Esophagus (tissue), 2 donors: Measurements from ENCODE around the gene HDAC10. TPM values are rescaled to one million over a fixed set of nuclear protein-coding genes. Genes with fewer than 3 reads are reported as not detected.
A peak's percentile ranks its signal among the peaks of the same experiment; 100 is the strongest.

Experiments
- H3K27ac ChIP-seq, 2 donors: one replicate each; pipeline ENCODE4 v1.5.1; 2013; ENCODE audit warnings: low read depth in 2 of 2, mild to moderate bottlenecking in 2 of 2, inconsistent platforms in 1 of 2, low read length in 1 of 2, moderate library complexity in 1 of 2
- H3K27me3 ChIP-seq, 2 donors: one replicate each; pipeline ENCODE4 v1.6.1; 2013; ENCODE audit warnings: low read length in 2 of 2, control low read depth in 1 of 2, mild to moderate bottlenecking in 1 of 2; ENCODE audit not compliant: insufficient read depth in 2 of 2, control insufficient read depth in 1 of 2
- H3K36me3 ChIP-seq, 2 donors: one replicate each; pipeline ENCODE4 v1.6.1; 2013; ENCODE audit warnings: low read length in 1 of 2; ENCODE audit not compliant: control insufficient read depth in 2 of 2, insufficient read depth in 2 of 2
- H3K4me1 ChIP-seq, 2 donors: one replicate each; pipeline ENCODE4 v1.6.1; 2013; ENCODE audit warnings: low read length in 1 of 2; ENCODE audit not compliant: control insufficient read depth in 2 of 2, insufficient read depth in 2 of 2
- H3K4me3 ChIP-seq, 2 donors: one replicate each; pipeline ENCODE4 v1.5.1; 2013; ENCODE audit warnings: low read length in 2 of 2, mild to moderate bottlenecking in 2 of 2, low read depth in 1 of 2, moderate library complexity in 1 of 2
- H3K9me3 ChIP-seq, 2 donors: one replicate each; pipeline ENCODE4 v1.6.1; 2013; ENCODE audit warnings: mild to moderate bottlenecking in 2 of 2, low read depth in 1 of 2, low read length in 1 of 2, moderate library complexity in 1 of 2; ENCODE audit not compliant: control insufficient read depth in 2 of 2, insufficient read depth in 1 of 2
- WGBS, 2 donors: extraction: QIAGEN DNeasy Blood & Tissue Kit; methylation state at CpG; one replicate each; pipeline ENCODE4 v1.1.7; 2013; 5-methylcytosine and 5-hydroxymethylcytosine counted together
- polyA plus RNA-seq, 2 donors: library from polyadenylated mRNA; stranded (reverse); fragments of 200-250 nt; gene quantifications; one replicate each; pipeline ENCODE4 v1.2.3, GENCODE V29; 2013
- donor health status: healthy with polysubstance abuse.
- donor health status: Bipolar disorder and iron deficiency.

Gene HDAC10
- polyA plus RNA-seq, 2 donors: 22.0 to 42.4 TPM

DNA sequence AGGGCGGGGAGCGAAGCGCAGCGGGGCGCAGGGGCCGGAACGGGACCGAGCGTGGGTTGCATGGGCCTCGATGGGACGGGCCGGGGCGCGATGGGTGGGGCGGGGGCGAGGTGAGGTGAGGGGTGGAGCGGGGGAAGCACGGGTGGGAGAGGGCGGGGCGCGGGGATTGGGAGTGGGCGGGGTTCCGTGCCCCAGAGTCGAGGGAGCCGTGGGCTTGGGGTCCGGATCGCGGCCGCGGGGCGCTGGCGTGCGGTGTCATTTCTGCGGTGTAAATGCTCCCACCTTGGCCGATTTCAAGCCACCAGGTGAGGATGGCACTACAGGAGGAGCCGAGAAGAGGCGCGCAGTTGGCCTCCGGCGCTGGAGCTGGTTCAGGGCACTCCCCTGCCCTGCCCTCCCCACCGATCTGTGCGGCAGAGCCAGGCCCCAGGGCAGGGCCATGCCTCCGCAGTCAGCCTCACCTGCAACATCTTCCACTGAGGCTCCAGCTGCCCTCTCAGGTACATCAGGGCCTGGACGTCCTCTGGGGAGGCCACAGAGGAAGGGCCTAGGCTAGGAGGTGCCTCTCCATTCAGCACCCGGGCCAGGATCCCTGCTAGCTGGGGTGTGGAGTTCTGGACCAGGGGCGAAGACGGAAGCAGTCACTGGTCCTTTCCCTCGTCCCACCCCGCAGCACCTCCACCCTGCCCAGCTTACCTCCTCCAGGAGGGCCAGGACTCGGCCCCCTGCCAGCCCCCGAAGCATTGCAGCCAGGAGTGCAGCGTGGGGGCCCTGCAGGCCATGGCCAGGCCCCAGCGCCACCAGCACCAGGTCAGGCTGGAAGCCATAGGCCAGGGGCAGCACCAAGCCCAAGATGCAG, 5.6 kb downstream of the HDAC10 start:
- WGBS, 2 donors: 10 to 11% methylated on average over 44 to 53 of the region's 53 CpGs
- Histone ChIP-seq H3K36me3 (peaks cover 0 to 24% of the 10 kb centered on the region in 2 donors), H3K9me3 (no peaks in the 10 kb centered on the region), H3K27me3 (no peaks in the 10 kb centered on the region), H3K27ac (peak overlapping the region; percentile 96), H3K4me1 (peaks cover 17 to 31% of the 10 kb centered on the region in 2 donors), H3K4me3 (peak overlapping the region; percentile 77 to 82)

DNA sequence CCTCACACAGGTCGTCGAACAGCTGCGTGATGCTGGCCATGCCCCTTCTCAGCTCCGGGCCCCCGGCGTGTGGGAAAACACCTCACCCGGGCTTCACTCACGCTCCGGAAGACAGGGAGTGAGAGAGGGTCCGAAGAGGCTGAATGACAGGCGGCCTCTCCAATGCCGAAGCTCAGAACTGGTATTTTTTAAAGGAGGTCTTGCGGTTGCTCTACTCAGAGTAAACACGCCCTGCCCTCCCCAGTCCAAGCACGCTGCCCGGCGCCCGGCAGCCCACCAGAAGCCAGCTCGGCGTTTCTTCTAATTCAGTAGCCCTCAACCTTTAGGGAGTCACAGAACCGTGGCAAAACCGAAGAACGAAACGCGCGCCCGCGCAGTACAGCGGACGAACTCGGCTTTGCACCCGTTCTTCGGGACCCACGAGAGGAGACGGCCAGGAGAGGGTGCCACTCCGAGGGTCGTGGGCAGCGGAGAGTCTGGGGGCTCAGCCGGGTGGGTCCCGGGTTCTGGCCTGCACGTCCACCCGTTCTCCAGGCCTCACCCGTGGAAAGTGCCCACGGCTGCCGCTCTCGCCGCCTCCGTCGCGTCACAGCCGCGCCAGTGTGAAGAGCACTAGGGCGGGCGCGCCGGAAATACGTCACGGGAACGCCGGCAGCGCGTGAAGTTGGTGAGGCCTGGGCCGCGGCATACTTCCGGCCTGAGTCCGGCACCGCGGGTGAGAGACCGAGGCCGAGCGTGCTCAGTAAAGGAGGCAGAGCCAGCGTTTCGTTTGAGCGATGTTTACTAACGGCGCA, 6.4 kb downstream of the HDAC10 start, which contains the start of gene TUBGCP6:
TUBGCP6 (minus strand) TSS at position 604 of the 794 bp plus-strand sequence; CDS start at position 40, 564 bp downstream.
- 0 to 1% methylated on average over 76 of the region's 76 CpGs for WGBS, 2 donors
- H3K27ac ChIP-seq: peak within 1 kb of the TSS; percentile 96
- peak within 1 kb of the TSS; percentile 77 to 82 for H3K4me3 ChIP-seq
- H3K4me1 ChIP-seq: peaks cover 13 to 23% of the 10 kb centered on the region in 2 donors
- no peaks in the 10 kb centered on the region for H3K27me3 ChIP-seq
- no peaks in the 10 kb centered on the region for H3K9me3 ChIP-seq
- peaks cover 5 to 30% of the 10 kb centered on the region in 2 donors for H3K36me3 ChIP-seq

DNA sequence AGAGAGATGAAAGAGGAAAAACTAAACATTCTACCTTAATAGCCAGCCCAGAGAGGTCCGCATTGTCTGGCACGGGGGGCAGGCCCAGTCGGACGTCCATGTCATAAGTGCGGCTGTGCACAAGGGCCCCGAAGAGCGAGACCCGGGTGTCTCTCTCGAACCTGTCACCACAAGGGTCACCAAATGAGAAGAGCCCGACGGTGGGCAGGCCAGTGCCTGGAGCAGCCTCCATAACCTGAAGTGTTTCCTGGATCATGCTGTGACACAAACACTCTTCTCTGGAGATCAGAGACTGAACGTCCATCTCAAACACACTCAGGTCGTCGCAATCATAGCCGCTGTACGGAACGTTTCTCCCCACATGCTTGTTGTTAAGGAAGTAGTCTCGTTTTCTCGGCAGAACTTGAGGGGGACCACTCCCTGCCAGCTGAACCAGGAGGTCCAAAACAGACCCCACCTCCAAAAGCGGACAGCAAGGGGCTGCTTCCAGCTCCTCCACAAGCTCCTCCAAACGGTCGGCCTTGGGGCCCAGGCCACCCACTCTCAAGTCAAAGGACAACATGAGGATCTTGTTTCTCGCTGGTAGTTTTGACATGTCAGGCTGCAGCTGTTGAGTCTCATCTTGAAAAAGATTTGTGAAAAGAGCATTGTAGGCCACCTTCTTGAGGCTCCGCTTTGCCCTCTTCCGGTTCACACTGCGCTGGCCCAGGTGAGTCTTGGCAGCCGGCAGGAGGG, 7.2 kb downstream of the HDAC10 start:
- no peaks in the 10 kb centered on the region for H3K27me3 ChIP-seq
- peak overlapping the region; percentile 96 for H3K27ac ChIP-seq
- peaks cover 13 to 21% of the 10 kb centered on the region in 2 donors for H3K4me1 ChIP-seq
- 14 to 15% methylated on average over 27 of the region's 27 CpGs for WGBS, 2 donors
- no peaks in the 10 kb centered on the region for H3K9me3 ChIP-seq
- peak overlapping the region; percentile 77 to 82 for H3K4me3 ChIP-seq
- peaks cover 9 to 31% of the 10 kb centered on the region in 2 donors for H3K36me3 ChIP-seq

DNA sequence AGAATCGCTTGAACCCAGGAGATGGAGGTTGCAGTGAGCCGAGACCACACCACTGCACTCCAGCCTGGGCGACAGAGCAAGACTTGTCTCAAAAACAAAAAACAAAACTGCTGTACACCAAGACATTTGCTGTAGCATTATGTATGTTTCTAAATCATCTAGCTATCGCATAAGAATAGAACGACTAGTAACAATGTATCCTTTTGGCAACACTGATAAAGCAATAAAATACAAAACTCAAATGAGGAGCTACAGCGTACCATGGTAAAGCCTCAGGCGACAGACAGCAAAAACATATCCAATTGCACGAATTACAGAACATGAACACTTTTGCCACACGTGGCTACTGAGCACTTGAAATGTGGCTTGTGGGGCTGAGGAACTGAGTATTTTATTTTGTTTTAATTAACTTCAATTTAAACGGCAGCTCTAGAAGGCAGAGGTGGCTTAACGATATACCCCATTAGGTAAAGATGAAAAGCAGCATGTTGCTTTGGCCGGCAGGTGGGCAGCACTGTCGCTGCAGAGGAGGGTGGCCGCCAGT, 8.6 kb downstream of the HDAC10 start:
- Histone ChIP-seq H3K4me3 (peak overlapping the region in 1 of 2 donors; percentile 25), H3K9me3 (no peaks in the 10 kb centered on the region), H3K36me3 (peaks cover 9 to 22% of the 10 kb centered on the region in 2 donors), H3K4me1 (peaks cover 11 to 17% of the 10 kb centered on the region in 2 donors), H3K27me3 (no peaks in the 10 kb centered on the region), H3K27ac (no peak overlapping the region)
- 52 to 56% methylated on average over 14 of the region's 14 CpGs for WGBS, 2 donors

DNA sequence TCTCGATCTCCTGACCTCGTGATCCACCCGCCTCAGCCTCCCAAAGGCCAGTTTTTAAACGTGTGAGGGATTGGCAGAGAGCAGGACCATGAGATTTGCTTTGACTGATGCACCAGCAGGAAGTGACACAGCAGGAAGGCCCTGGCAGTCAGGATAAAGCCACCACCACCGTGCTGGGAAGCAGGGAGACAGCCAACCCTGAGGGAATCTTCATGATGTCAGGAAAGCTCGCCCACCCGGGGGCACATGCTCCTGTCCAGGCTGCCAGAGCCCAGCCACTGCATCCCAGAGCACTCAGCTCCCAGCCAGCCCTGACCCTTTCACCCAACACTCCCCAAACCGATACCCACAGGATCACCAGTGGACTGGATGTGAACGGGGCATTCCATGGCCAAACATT, 12.3 kb downstream of the HDAC10 start:
- peaks cover 9 to 21% of the 10 kb centered on the region in 2 donors for H3K36me3 ChIP-seq
- WGBS, 2 donors: 89 to 94% methylated on average over 9 of the region's 9 CpGs

DNA sequence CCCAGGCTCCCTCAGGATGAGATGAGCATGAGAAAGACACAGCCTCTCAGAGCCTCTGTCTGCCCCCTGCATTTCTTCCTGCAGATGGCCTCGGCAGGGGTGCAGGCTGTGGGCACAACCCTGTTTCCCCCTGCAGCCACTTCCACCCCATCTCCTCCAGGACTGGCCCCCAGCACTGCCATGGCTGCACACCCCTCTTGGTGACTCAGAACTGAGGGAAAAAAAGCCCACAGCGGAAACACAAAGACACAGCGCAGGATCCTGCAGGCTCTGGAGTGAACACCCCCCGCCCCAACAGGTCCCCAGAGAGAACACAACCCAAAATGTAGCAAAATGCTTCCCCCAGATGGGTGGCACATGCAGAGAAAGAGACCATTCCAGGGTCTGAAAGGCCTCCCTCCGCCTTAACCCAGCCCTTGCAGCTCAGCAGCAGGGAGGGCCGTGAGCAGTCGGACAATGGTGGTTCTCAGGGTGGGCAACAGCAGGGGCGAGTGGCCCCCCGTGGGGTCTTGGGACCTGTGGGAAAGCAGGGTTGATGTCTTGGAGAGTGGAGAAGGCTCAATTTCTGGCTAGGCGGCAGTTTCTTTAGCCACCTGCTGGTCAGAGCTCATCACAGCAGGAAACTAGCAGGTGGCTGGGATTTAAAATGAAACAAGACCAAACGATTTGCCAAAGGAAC, 14.2 kb downstream of the HDAC10 start:
- peaks cover 9 to 29% of the 10 kb centered on the region in 2 donors for H3K36me3 ChIP-seq
- 71% methylated on average over 11 of the region's 11 CpGs for WGBS, 2 donors
- H3K9me3 ChIP-seq: no peaks in the 10 kb centered on the region
- H3K27me3 ChIP-seq: no peaks in the 10 kb centered on the region
- peaks cover 0 to 10% of the 10 kb centered on the region in 2 donors for H3K4me1 ChIP-seq
- no peak overlapping the region for H3K27ac ChIP-seq
- H3K4me3 ChIP-seq: no peak overlapping the region

More for the DNA sequence above, 12.3 kb downstream of the HDAC10 start:
- Histone ChIP-seq H3K4me1 (peaks cover 3 to 14% of the 10 kb centered on the region in 2 donors), H3K4me3 (no peak overlapping the region), H3K9me3 (no peaks in the 10 kb centered on the region), H3K27ac (no peak overlapping the region), H3K27me3 (no peaks in the 10 kb centered on the region)

DNA sequence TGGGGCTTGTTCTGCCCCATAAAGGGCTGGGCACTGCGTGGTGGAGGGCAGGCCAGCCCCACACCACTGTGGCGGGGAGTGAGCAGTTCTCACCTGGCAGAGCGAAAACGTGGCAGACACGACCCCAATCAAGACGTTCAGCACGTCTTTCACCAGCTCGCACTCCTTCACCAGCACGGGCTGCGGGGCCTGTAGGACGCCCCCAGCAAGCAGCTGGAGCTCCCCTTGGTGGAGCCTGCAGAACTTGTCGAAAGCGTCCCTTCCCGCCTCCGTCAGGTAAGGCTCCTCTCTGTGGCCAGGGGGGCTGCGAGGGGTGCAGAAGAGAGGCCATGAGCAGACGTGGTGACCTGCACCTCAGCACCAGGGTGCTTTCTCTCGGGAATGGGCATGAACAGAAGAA, 17.8 kb downstream of the HDAC10 start:
- Histone ChIP-seq H3K27ac (no peak overlapping the region), H3K36me3 (peaks cover 4 to 29% of the 10 kb centered on the region in 2 donors), H3K9me3 (no peaks in the 10 kb centered on the region), H3K4me3 (no peak overlapping the region), H3K4me1 (peaks cover 0 to 10% of the 10 kb centered on the region in 2 donors), H3K27me3 (no peaks in the 10 kb centered on the region)
- whole genome bisulfite sequencing, 2 donors: 91% methylated on average over 18 of the region's 18 CpGs

DNA sequence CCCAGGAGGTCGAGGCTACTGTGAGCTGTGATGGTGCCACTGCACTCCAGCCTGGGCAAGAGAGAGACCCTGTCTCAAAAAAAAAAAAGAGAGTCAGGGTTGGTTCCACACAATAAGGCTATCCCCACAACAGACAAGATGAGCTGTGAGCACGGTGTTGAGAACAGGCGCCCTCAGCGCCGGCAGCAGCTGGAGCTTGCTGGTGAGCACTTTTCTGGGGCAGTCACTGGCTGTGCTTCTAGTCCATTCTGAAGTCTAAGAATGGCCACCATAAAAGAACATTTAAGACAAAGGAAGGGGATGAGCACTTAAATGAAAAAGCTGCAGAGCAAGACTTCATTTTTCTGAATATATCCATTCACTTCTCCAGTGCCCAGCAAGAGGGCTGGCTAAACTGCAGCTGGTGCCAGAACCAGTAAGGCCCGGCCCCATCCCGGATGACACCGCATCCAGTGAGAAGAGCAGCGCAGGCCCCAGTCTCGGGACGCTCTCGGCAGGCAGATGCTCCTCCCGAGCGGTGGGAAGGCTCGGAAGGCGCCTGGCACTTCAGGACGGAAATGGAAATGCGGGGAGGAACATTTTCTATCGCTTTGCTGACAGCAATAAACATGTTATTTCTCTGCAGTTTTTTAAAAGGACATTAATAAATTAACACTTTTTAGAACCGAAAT, 18.4 kb downstream of the HDAC10 start:
- Histone ChIP-seq H3K9me3 (no peaks in the 10 kb centered on the region), H3K4me1 (peaks cover 0 to 10% of the 10 kb centered on the region in 2 donors), H3K27me3 (no peaks in the 10 kb centered on the region), H3K36me3 (peaks cover 4 to 32% of the 10 kb centered on the region in 2 donors), H3K27ac (no peak overlapping the region), H3K4me3 (no peak overlapping the region)
- WGBS, 2 donors: 90 to 92% methylated on average over 20 of the region's 20 CpGs
